Peyer's patch (tissue), 4 donors: ENCODE results near the gene ECPAS.

Source experiments
- CTCF ChIP-seq, 6 experiments: fragments of 450-650 bp in 4 of 6; fragments of 200-600 bp in 2 of 6; sonication (generic) in 1 of 6; IDR thresholded peaks; one replicate each; pipeline ENCODE4 v1.5.1; 2017 to 2019; ENCODE audit warnings: antibody characterized with exemption in 6 of 6, mild to moderate bottlenecking in 3 of 6, moderate library complexity in 1 of 6
- POLR2A ChIP-seq, 2 donors: fragments of 450-650 bp; IDR thresholded peaks; one replicate each; pipeline ENCODE4 v1.5.1; 2017; ENCODE audit warnings: antibody characterized with exemption in 2 of 2, mild to moderate bottlenecking in 2 of 2, moderate library complexity in 2 of 2

- TF ChIP-seq POLR2A (IDR thresholded peaks at IDR 0.05) (no peak), CTCF (IDR thresholded peaks at IDR 0.05) (no peak)
These were observed 40.7 kb downstream of the ECPAS start for GRCh38 chr9:111443454-111443853.
